22Rv1 (cell line): ENCODE data around the gene TSPYL2.

ENCODE experiments used
- ZFX ChIP-seq: fragments of 450-650 bp; IDR thresholded peaks from 2 replicates; pipeline ENCODE4 v1.6.1; 2017; ENCODE audit warnings: antibody characterized with exemption, borderline replicate concordance
- TF ChIP-seq, protein P1 (sequence below): fragments of 450-650 bp; IDR thresholded peaks from 2 replicates; pipeline ENCODE4 v1.5.1; 2017; ENCODE audit warnings: mild to moderate bottlenecking

DNA sequence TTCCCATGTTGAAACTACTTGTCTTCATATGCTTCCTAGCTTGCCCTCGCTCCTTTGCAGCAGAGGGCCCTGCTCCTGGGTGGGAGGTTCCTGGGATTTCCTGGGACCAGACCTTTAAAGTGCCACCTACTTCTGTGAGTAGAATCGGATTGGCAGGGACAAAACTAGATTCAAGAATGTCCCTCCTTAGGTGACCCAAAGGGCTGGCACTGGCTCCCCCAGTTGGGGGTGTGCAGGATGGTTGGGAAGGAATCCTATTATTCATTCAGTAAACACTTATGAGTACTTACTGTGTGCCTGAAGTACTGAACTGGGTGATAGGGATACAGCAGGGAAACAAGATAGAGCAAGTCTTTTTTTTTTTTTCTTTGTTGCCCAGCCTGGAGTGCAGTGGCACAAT, 9.2 kb downstream of the TSPYL2 start:
- TF ChIP-seq, protein P1, sequence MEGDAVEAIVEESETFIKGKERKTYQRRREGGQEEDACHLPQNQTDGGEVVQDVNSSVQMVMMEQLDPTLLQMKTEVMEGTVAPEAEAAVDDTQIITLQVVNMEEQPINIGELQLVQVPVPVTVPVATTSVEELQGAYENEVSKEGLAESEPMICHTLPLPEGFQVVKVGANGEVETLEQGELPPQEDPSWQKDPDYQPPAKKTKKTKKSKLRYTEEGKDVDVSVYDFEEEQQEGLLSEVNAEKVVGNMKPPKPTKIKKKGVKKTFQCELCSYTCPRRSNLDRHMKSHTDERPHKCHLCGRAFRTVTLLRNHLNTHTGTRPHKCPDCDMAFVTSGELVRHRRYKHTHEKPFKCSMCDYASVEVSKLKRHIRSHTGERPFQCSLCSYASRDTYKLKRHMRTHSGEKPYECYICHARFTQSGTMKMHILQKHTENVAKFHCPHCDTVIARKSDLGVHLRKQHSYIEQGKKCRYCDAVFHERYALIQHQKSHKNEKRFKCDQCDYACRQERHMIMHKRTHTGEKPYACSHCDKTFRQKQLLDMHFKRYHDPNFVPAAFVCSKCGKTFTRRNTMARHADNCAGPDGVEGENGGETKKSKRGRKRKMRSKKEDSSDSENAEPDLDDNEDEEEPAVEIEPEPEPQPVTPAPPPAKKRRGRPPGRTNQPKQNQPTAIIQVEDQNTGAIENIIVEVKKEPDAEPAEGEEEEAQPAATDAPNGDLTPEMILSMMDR, result no peak
- TF ChIP-seq ZFX, result no peak
